ENCODE data around the gene RASSF1. TPM values are rescaled to one million over a fixed set of nuclear protein-coding genes. Genes with fewer than 3 reads are reported as not detected.

RASSF1 gene
- total and polyA plus RNA-seq, 2 of the 4 experiments (the other 2 are of a cell fraction) = 17.4 to 53.4 TPM

- intact Hi-C loops (cut with micrococcal nuclease) (no loop called here), dilution Hi-C loops (cut with HindIII; ENCODE audit: low sequenced_read_pairs, unreplicated experiment) (no loop called here)
- CTCF ChIA-PET = no interaction called here
These were observed 25.8 kb downstream of the RASSF1 start for GRCh38 chr3:50314816-50315215.

More at GRCh38 chr3:50314816-50315215, 25.8 kb downstream of the RASSF1 start:
- no peak overlapping the region for H4K91ac ChIP-seq (ENCODE audit: insufficient read depth, low read depth, low read length)
- no peak overlapping the region for H3K9ac ChIP-seq (ENCODE audit: low read depth, low read length)
- BruUV-seq (replicated peaks) = no TSS peak
- H3K23ac ChIP-seq (ENCODE audit: low read depth, low read length) = no peak overlapping the region
- H3K27ac ChIP-seq (ENCODE audit: insufficient read depth, low read length) = no peak overlapping the region
- no peak overlapping the region for H2AK9ac ChIP-seq (replicated peaks; ENCODE audit: low read depth, low read length, poor library complexity)
- H4K8ac ChIP-seq (ENCODE audit: low read depth in 2 of 2, low read length in 2 of 2) = no peak overlapping the region
- no peak overlapping the region for H2AFZ ChIP-seq (replicated peaks; ENCODE audit: low read length, poor library complexity)
- no peak overlapping the region for H3K4ac ChIP-seq (ENCODE audit: low read depth, low read length)
- no peak overlapping the region for H2AK5ac ChIP-seq (ENCODE audit: low read depth, low read length)
- no peak for ATAC-seq (ENCODE audit: low read depth)
- H2BK5ac ChIP-seq (ENCODE audit: low read depth, low read length, poor library complexity, severe bottlenecking) = no peak overlapping the region
- H3K9me3 ChIP-seq (ENCODE audit: control insufficient read depth, insufficient read depth, low read length) = no peaks in the 10 kb centered on the region
- H3K4me2 ChIP-seq (ENCODE audit: low read depth, low read length) = no peak overlapping the region
- no peak for DNase-seq
- no peak overlapping the region for H4K5ac ChIP-seq (ENCODE audit: low read depth, low read length)
- TF ChIP-seq, protein P1, sequence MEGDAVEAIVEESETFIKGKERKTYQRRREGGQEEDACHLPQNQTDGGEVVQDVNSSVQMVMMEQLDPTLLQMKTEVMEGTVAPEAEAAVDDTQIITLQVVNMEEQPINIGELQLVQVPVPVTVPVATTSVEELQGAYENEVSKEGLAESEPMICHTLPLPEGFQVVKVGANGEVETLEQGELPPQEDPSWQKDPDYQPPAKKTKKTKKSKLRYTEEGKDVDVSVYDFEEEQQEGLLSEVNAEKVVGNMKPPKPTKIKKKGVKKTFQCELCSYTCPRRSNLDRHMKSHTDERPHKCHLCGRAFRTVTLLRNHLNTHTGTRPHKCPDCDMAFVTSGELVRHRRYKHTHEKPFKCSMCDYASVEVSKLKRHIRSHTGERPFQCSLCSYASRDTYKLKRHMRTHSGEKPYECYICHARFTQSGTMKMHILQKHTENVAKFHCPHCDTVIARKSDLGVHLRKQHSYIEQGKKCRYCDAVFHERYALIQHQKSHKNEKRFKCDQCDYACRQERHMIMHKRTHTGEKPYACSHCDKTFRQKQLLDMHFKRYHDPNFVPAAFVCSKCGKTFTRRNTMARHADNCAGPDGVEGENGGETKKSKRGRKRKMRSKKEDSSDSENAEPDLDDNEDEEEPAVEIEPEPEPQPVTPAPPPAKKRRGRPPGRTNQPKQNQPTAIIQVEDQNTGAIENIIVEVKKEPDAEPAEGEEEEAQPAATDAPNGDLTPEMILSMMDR (conservative IDR thresholded peaks at IDR 0.05; ENCODE audit: low read depth, low read length) = no peak
- TF ChIP-seq BHLHE40 (IDR thresholded peaks at IDR 0.05; ENCODE audit: low read depth, low read length) (no peak), POLR2A (IDR thresholded peaks at IDR 0.05; ENCODE audit: low read depth, low read length) (no peak), CHD1 (IDR thresholded peaks at IDR 0.05; ENCODE audit: low read depth, low read length) (no peak), RCOR1 (IDR thresholded peaks at IDR 0.05; ENCODE audit: insufficient replicate concordance, low read length) (no peak), RFX5 (IDR thresholded peaks at IDR 0.05; ENCODE audit: low read depth, low read length) (no peak), FOS (IDR thresholded peaks at IDR 0.05; ENCODE audit: low read depth, low read length) (no peak), MAFK (IDR thresholded peaks at IDR 0.05; ENCODE audit: low read depth, low read length) (no peak), MAZ (IDR thresholded peaks at IDR 0.05; ENCODE audit: borderline replicate concordance, low read depth, low read length) (no peak), MXI1 (IDR thresholded peaks at IDR 0.05; ENCODE audit: borderline replicate concordance, low read depth, low read length) (no peak), RAD21 (IDR thresholded peaks at IDR 0.05; ENCODE audit: low read length) (no peak)
- TF ChIP-seq, protein P2, sequence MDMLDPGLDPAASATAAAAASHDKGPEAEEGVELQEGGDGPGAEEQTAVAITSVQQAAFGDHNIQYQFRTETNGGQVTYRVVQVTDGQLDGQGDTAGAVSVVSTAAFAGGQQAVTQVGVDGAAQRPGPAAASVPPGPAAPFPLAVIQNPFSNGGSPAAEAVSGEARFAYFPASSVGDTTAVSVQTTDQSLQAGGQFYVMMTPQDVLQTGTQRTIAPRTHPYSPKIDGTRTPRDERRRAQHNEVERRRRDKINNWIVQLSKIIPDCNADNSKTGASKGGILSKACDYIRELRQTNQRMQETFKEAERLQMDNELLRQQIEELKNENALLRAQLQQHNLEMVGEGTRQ (IDR thresholded peaks at IDR 0.05; ENCODE audit: low read depth, low read length) = no peak
- TF ChIP-seq, protein P3, sequence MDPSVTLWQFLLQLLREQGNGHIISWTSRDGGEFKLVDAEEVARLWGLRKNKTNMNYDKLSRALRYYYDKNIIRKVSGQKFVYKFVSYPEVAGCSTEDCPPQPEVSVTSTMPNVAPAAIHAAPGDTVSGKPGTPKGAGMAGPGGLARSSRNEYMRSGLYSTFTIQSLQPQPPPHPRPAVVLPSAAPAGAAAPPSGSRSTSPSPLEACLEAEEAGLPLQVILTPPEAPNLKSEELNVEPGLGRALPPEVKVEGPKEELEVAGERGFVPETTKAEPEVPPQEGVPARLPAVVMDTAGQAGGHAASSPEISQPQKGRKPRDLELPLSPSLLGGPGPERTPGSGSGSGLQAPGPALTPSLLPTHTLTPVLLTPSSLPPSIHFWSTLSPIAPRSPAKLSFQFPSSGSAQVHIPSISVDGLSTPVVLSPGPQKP (IDR thresholded peaks at IDR 0.05; ENCODE audit: borderline replicate concordance, low read depth, low read length) = no peak
- no peak overlapping the region for H2BK120ac ChIP-seq (ENCODE audit: low read depth, low read length)
- peaks cover 38% of the 10 kb centered on the region for H3K36me3 ChIP-seq (ENCODE audit: control insufficient read depth, insufficient read depth, low read length)
- H3K18ac ChIP-seq (ENCODE audit: low read depth, low read length) = no peak overlapping the region
- no peak overlapping the region for H2BK15ac ChIP-seq (ENCODE audit: low read depth, low read length)
- no peak overlapping the region for H3K14ac ChIP-seq (replicated peaks; ENCODE audit: low read depth, low read length)
- H4K20me1 ChIP-seq (ENCODE audit: insufficient read depth, low read length) = 0 out of 2 replicates have a peak, but pooled peaks cover 13% of the 10 kb centered on the region
- H3K79me1 ChIP-seq (ENCODE audit: low read depth in 1 of 2, low read length in 2 of 2) = peaks cover 18 to 40% of the 10 kb centered on the region in 2 experiments
- in situ Hi-C loops (cut with MboI; ENCODE audit: low sequenced_read_pairs) = no loop called here
- no peak overlapping the region for H3K4me3 ChIP-seq (ENCODE audit: insufficient read depth, low read depth, low read length)
- peaks cover 9% of the 10 kb centered on the region; the same call in 1 of the 2 replicates for H3K4me1 ChIP-seq (ENCODE audit: control insufficient read depth, insufficient read depth, low read length)
- H3K56ac ChIP-seq (ENCODE audit: extremely low read depth, insufficient read depth, low read length) = no peak overlapping the region
- WGBS, 2 experiments (ENCODE audit: extremely low coverage in 2 of 2, insufficient read length in 1 of 2) = no CpG with 5 or more reads among the region's 4 CpGs
- POLR2A ChIA-PET (ENCODE audit: unreplicated experiment) = no interaction called here
- H2BK20ac ChIP-seq (ENCODE audit: low read depth, low read length) = no peak overlapping the region
- H3K9me1 ChIP-seq (ENCODE audit: insufficient read depth, low read length) = peaks cover 18% of the 10 kb centered on the region
- H3K27me3 ChIP-seq (ENCODE audit: control insufficient read depth, insufficient read depth, low read length) = no peaks in the 10 kb centered on the region

All from IMR-90 (cell line).